ENCODE results near the gene PCCA. TPM values are rescaled to one million over a fixed set of nuclear protein-coding genes. Genes with fewer than 3 reads are reported as not detected.
A peak's percentile ranks its signal among the peaks of the same experiment; 100 is the strongest.
"Not testable (repeated sequence)": the region's sequence is repeated elsewhere in the genome, so short reads cannot be mapped to it uniquely, and the experiment has no call there.

The PCCA gene
- total RNA-seq, 1 experiment from 2014 or later = 28.3 TPM

DNA sequence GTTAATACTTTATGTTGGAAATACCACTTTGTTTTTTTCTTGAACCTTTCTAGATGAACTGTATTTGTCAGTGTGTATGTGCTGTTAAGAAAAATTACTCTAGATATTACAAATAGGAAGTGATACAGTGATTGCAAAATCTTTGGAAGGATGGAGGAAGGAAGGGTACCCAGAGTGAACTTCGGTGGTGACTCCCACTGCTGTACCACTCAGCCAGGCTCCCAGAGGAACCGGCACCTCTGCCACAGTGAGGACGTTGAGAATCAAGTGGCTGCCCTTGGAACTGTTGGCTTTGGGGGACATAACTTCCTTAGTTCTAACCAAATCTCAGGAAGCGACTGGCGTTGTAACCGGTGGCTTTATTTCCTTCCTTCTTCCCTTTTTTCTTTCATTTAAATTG is 184.7 kb downstream of the PCCA start:
- H3K4me1 ChIP-seq (replicated peaks) = peaks cover 15% of the 10 kb centered on the region
- no peaks in the 10 kb centered on the region for H3K27me3 ChIP-seq (replicated peaks)
- peak; percentile 7 to 58 for DNase-seq (ENCODE audit: low read depth in 1 of 2, low spot score in 2 of 2)
- H3K9me3 ChIP-seq (replicated peaks) = no peaks in the 10 kb centered on the region
- H3K27ac ChIP-seq = no peak overlapping the region
- H3K36me3 ChIP-seq = peaks cover 34% of the 10 kb centered on the region
- H3K4me3 ChIP-seq = no peak overlapping the region

DNA sequence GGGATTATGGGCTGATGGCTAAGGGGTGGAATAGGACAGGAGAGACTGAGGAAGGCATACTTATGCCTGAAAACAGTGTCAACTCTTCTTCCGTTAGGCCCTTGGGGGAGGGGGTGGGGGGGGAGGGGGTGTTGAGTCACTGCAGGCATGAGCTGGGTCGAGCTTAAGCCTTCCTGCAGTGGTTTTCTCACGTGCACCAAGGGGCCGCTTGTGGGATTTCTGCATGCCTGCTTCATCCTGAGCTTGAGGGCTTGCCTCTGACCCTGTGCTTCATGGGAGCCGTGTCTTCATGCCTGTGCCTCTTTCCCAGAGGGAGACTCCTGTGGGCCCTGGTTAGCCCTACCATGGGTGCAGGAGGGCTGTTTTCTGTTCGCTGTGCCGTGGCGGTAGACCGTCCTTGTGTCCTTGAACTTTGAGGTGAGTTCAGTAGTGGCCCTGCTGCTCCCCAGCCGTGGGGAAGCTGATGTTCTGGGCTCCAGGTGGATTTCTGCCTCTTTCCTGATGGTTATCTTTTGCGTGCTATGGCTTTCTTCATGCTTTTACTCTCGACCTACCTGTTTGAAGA is 186.1 kb downstream of the PCCA start:
- Histone ChIP-seq H3K27ac (0 out of 2 replicates have a peak overlapping the region, but pooled peaks have one; percentile 1), H3K4me1 (replicated peaks) (peaks cover 15% of the 10 kb centered on the region), H3K27me3 (replicated peaks) (no peaks in the 10 kb centered on the region), H3K4me3 (no peak overlapping the region), H3K36me3 (peaks cover 29% of the 10 kb centered on the region), H3K9me3 (replicated peaks) (no peaks in the 10 kb centered on the region)
- peak; percentile 53 to 80 for DNase-seq (ENCODE audit: low read depth in 1 of 2, low spot score in 2 of 2)

DNA sequence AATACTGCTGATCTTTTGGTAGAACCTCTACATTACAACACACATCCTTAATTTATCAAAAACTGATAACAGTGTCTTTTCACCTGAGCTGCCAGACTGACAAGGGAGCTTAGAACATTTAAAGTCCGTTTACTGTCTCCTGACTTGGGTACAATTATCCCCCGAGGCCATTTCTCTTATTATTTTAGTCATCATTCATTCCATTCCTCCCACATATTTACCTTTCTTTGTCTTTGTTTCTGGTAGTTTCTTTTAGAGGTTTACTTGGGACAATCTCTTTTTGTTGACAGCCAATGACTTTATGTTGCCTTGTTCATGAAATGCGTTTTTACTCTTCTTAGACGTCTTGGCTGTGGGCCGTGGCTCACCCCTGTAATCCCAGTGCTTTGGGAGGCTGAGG is 186.9 kb downstream of the PCCA start:
- H3K36me3 ChIP-seq = peaks cover 27% of the 10 kb centered on the region
- H3K27ac ChIP-seq = 0 out of 2 replicates have a peak overlapping the region, but pooled peaks have one; percentile 1
- H3K27me3 ChIP-seq (replicated peaks) = no peaks in the 10 kb centered on the region
- no peak overlapping the region for H3K4me3 ChIP-seq
- peaks cover 15% of the 10 kb centered on the region for H3K4me1 ChIP-seq (replicated peaks)
- DNase-seq (ENCODE audit: low read depth in 1 of 2, low spot score in 2 of 2) = peak; percentile 65 to 87
- H3K9me3 ChIP-seq (replicated peaks) = no peaks in the 10 kb centered on the region

DNA sequence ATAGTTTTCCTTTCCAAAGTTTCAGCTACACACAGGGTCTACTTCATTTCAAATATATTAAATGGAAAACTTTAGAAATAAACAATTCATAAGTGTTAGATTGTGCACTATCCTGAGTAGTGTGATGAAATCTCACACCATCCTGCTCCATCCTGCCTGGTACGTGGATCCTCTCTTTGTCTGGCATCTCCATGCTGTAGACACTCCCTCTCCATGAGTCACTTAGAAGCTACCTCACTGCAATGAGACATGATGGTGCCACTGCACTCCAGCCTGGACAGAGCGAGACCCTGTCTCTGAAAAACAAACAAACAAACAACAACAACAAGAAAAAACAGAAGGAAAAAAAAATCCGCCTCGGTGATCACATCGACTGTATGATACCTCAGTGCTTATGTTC is 191.8 kb downstream of the PCCA start:
- no peak for DNase-seq (ENCODE audit: low read depth in 1 of 2, low spot score in 2 of 2)
- H3K4me1 ChIP-seq (replicated peaks) = peaks cover 7% of the 10 kb centered on the region
- peaks cover 7% of the 10 kb centered on the region for H3K36me3 ChIP-seq
- no peaks in the 10 kb centered on the region for H3K27me3 ChIP-seq (replicated peaks)
- H3K4me3 ChIP-seq = no peak overlapping the region
- H3K9me3 ChIP-seq (replicated peaks) = no peaks in the 10 kb centered on the region
- no peak overlapping the region for H3K27ac ChIP-seq

DNA sequence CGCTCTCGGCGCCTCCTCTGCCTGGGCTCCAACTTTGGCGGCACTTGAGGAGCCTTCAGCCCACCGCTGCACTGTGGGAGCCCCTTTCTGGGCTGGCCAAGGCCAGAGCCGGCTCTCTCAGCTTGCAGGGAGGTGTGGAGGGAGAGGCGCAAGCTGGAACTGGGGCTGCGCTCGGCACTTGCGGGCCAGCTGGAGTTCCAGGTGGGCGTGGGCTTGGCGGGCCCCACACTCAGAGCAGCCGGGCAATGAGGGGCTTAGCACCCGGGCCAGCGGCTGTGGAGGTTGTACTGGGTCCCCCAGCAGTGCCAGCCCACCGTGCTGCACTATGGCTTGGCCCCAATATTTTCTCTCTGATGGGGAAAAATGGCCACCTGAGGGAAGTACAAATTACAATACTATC is 193.4 kb downstream of the PCCA start:
- not testable (repeated sequence) for H3K4me1 ChIP-seq (replicated peaks); DNase-seq (ENCODE audit: low read depth in 1 of 2, low spot score in 2 of 2); H3K36me3 ChIP-seq; H3K4me3 ChIP-seq; H3K27ac ChIP-seq; H3K27me3 ChIP-seq (replicated peaks); H3K9me3 ChIP-seq (replicated peaks)

DNA sequence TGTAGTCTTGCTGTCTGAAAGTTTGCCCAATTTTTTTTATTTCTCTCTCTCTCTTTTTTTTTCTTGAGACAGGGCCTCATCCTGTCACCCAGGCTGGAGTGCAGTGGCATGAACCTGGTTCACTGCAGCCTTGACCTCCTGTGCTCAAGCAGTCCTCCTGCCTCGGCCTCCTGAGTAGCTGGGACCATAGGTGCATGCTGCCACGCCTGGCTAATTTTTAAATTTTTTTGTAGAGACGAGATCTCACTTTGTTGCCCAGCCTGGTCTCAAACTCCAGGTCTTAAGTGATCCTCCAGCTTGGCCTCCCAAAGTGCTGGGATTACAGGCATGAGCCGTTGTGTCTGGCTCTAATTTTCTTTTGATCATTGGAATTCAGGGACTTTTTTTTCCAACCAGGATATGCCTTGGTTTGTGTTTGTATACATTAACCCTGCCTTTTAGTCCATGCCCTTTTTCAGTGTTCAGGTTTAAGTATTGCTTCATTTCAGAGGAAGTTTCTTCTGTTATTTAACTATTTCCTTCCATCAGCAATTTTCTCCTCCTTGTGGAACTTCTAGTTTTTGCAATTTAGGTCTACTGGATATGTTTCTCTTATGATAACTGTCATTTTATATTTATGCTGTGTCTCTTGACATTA is 201.4 kb downstream of the PCCA start:
- H3K27ac ChIP-seq = no peak overlapping the region
- peak in 1 of 2 experiments; percentile 19 for DNase-seq (ENCODE audit: low read depth in 1 of 2, low spot score in 2 of 2)
- no peaks in the 10 kb centered on the region for H3K9me3 ChIP-seq (replicated peaks)
- no peak overlapping the region for H3K4me3 ChIP-seq
- peaks cover 6% of the 10 kb centered on the region; the same call in 1 of the 2 replicates for H3K4me1 ChIP-seq (replicated peaks)
- H3K36me3 ChIP-seq = no peaks in the 10 kb centered on the region
- H3K27me3 ChIP-seq (replicated peaks) = no peaks in the 10 kb centered on the region

DNA sequence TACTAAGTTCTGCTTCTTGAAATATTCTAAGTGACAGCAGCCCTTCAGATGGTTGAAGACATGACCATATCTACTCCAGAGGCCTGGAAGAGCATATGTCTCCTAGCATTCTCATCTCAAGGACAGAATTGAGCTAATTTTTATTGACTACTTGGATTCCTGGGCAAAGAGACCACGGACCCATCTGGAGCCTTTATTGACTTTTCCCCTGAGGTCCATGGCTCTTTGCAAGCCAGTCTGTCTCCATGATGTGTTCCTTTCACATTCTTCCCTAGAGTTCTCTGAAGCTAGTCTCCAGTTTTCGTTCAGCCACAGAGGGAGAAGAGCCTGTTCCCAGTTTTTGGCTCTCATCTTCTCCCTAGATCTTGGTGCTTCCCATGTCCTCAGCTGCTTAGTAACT is 202.7 kb downstream of the PCCA start:
- H3K9me3 ChIP-seq (replicated peaks) = no peaks in the 10 kb centered on the region
- H3K36me3 ChIP-seq = no peaks in the 10 kb centered on the region
- H3K4me1 ChIP-seq (replicated peaks) = peaks cover 6% of the 10 kb centered on the region; the same call in 1 of the 2 replicates
- no peak overlapping the region for H3K4me3 ChIP-seq
- no peaks in the 10 kb centered on the region for H3K27me3 ChIP-seq (replicated peaks)
- H3K27ac ChIP-seq = no peak overlapping the region
- DNase-seq (ENCODE audit: low read depth in 1 of 2, low spot score in 2 of 2) = no peak

DNA sequence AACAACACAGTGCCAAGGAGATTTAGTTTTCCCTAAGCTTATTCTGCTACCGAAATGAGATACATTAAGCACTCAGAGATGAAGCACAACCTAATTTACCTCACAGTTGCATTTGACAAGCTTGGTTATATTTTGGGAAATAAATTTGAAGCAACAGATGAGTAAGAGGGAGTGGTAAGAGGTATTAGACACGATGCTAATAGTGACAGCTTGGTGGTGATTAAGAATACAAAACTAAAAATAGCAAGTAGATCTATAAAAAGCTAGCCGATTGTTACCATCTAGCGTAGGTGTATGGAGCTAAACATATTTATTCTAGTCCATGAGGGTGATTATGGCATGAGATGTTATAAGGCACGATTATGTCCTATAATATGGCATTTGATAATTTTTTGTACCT is 208.5 kb downstream of the PCCA start:
- no peak overlapping the region for H3K27ac ChIP-seq
- no peaks in the 10 kb centered on the region for H3K9me3 ChIP-seq (replicated peaks)
- H3K36me3 ChIP-seq = no peaks in the 10 kb centered on the region
- H3K4me3 ChIP-seq = no peak overlapping the region
- DNase-seq (ENCODE audit: low read depth in 1 of 2, low spot score in 2 of 2) = no peak
- H3K4me1 ChIP-seq (replicated peaks) = no peaks in the 10 kb centered on the region
- no peaks in the 10 kb centered on the region for H3K27me3 ChIP-seq (replicated peaks)

DNA sequence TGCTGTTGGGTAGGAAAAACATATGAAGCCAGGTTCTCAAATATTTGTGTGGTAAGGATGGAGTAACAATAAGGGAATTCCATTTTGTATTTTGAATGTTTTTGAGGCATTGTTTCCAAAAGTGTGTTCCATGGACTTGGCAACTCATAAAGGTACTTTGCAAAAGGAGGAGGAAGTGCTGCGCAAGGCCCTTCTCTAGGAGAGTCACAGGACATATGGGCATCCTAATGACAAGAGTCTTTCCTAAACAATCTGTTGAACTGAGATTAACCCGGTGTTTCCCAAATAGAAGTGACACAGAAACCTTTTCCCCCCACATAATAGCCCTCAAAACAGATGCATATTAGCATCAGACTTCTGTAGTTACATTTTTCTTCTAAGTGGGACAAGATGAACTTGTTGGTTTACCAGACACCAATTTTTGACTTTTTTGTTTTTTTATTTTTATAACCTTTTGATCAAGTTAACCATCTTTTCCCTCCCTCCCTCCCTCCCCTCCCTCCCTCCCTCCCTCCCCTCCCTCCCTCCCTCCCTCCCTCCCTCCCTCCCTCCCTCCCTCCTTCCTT is 209.3 kb downstream of the PCCA start:
- H3K9me3 ChIP-seq (replicated peaks) = no peaks in the 10 kb centered on the region

DNA sequence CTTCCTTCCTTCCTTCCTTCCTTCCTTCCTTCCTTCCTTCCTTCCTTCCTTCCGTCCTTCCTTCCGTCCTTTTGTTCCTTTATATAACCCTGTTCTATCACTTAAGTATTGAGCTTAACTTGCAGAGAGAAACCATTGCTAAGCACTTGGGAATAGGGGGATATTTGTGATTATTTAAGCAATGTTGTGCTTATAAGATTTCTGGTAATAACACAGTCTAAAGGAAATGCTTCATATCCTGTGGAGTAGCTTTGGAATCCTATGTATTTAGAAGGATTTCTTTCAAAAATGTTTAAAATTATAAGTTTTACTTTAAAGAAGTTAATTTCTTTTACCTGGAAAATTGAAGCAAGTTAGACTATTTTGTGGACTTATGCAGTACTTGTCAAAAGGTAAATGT is 209.8 kb downstream of the PCCA start:
- Histone ChIP-seq H3K27ac (no peak overlapping the region), H3K36me3 (no peaks in the 10 kb centered on the region), H3K4me3 (no peak overlapping the region), H3K27me3 (replicated peaks) (no peaks in the 10 kb centered on the region), H3K4me1 (replicated peaks) (no peaks in the 10 kb centered on the region), H3K9me3 (replicated peaks) (no peaks in the 10 kb centered on the region)
- no peak for DNase-seq (ENCODE audit: low read depth in 1 of 2, low spot score in 2 of 2)

More for the DNA sequence above, 209.3 kb downstream of the PCCA start:
- no peaks in the 10 kb centered on the region for H3K27me3 ChIP-seq (replicated peaks)
- DNase-seq (ENCODE audit: low read depth in 1 of 2, low spot score in 2 of 2) = no peak
- no peak overlapping the region for H3K27ac ChIP-seq
- H3K4me3 ChIP-seq = no peak overlapping the region
- H3K4me1 ChIP-seq (replicated peaks) = no peaks in the 10 kb centered on the region
- H3K36me3 ChIP-seq = no peaks in the 10 kb centered on the region

DNA sequence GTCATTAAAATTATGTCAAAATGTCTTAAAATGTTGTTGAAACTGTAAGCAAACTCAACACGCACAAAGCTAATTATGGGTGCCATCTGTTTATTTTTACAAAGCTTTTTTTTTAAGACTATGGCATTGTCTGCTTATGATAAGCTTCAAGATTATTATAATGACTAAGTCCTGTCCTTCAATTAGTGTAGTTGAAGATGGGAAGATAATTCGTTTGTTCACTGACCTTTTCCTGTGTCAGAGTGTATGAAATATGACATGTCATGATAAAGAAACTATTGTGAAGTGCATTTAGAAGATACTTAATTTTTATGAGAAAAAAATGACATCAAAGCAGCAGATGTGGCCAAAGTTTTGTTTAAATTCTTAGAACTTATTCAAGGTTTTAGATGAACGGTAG is 211.3 kb downstream of the PCCA start:
- no peak overlapping the region for H3K4me3 ChIP-seq
- H3K9me3 ChIP-seq (replicated peaks) = no peaks in the 10 kb centered on the region
- H3K27me3 ChIP-seq (replicated peaks) = no peaks in the 10 kb centered on the region
- H3K4me1 ChIP-seq (replicated peaks) = no peaks in the 10 kb centered on the region
- no peak overlapping the region for H3K27ac ChIP-seq
- H3K36me3 ChIP-seq = no peaks in the 10 kb centered on the region
- no peak for DNase-seq (ENCODE audit: low read depth in 1 of 2, low spot score in 2 of 2)

DNA sequence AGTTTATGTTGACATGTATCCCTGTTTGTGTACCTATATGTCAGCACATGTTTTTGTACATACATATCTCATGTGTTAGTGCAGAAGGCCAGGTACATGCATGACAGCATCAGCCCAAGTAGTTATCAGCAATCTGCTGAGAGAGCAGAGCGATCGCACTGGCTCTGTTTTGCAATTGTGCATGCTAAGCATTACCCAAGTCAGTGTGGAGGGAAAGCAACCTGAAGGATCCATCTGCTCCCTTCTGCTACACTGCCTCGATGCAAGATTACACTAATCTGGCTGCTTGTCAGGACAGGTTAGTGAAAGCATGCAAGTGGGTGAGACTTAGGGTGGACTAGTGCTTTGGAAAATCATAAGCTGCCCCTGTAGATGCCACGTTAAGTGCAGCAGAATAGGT is 211.8 kb downstream of the PCCA start:
- no peak for DNase-seq (ENCODE audit: low read depth in 1 of 2, low spot score in 2 of 2)
- H3K27me3 ChIP-seq (replicated peaks) = no peaks in the 10 kb centered on the region
- H3K4me1 ChIP-seq (replicated peaks) = no peaks in the 10 kb centered on the region
- H3K9me3 ChIP-seq (replicated peaks) = no peaks in the 10 kb centered on the region
- H3K4me3 ChIP-seq = no peak overlapping the region
- no peak overlapping the region for H3K27ac ChIP-seq
- no peaks in the 10 kb centered on the region for H3K36me3 ChIP-seq

DNA sequence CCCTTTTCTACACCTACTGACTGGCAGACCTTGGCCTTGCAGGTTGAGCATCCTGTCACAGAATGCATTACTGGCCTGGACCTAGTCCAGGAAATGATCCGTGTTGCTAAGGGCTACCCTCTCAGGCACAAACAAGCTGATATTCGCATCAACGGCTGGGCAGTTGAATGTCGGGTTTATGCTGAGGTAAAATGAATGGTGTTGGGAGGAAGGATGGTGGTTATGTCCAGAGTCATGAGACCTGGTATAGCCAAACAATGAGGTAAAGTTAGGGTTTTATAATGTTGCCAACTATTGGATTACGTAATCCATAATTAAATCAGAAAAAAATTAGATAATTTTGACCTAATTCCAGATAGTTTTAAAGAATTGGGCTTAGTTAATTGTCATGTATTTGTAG is 212.5 kb downstream of the PCCA start:
- no peak for DNase-seq (ENCODE audit: low read depth in 1 of 2, low spot score in 2 of 2)
- Histone ChIP-seq H3K9me3 (replicated peaks) (no peaks in the 10 kb centered on the region), H3K27me3 (replicated peaks) (no peaks in the 10 kb centered on the region), H3K4me3 (no peak overlapping the region), H3K4me1 (replicated peaks) (no peaks in the 10 kb centered on the region), H3K27ac (no peak overlapping the region), H3K36me3 (no peaks in the 10 kb centered on the region)

DNA sequence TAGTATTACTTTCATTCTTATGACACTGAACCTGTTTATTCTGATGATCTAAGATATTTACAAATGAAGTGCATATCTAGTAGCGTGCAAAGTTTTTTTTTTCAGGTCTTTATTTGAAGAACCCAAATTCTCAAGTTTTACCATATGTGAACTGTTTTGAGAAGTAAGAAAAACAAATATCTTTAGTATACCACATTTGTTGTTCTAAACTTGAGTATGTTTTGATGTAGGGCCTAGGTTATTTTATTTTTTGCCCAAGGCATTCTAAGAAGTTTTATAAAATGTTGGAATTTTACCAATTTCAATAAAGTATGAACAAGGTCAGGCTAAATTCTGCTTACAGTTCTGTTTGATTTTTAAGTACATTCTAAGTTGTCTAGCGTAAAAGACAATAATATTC is 213.5 kb downstream of the PCCA start:
- Histone ChIP-seq H3K27me3 (replicated peaks) (no peaks in the 10 kb centered on the region), H3K36me3 (no peaks in the 10 kb centered on the region), H3K9me3 (replicated peaks) (no peaks in the 10 kb centered on the region), H3K27ac (no peak overlapping the region), H3K4me1 (replicated peaks) (no peaks in the 10 kb centered on the region), H3K4me3 (no peak overlapping the region)
- no peak for DNase-seq (ENCODE audit: low read depth in 1 of 2, low spot score in 2 of 2)
